H1 (cell line): ENCODE measurements around the gene PIGA.

Experiments
- BACH1 ChIP-seq: IDR thresholded peaks from 2 replicates; pipeline ENCODE4 v1.6.1; 2012; ENCODE audit warnings: low read length, improper control_type of control experiment
- CEBPB ChIP-seq: IDR thresholded peaks from 2 replicates; pipeline ENCODE4 v1.6.1; 2012; ENCODE audit warnings: low read depth, low read length
- EP300 ChIP-seq, 2 experiments: IDR thresholded peaks; 1 replicate in 1 of 2; 2 replicates in 1 of 2; pipeline ENCODE4 v1.6.1; 2011 to 2012; ENCODE audit warnings: low read depth in 2 of 2, low read length in 2 of 2, mild to moderate bottlenecking in 2 of 2, borderline replicate concordance in 1 of 2, inconsistent platforms in 1 of 2, moderate library complexity in 1 of 2
- EZH2 ChIP-seq: fragments of 200-600 bp; sonication (generic); IDR thresholded peaks from 2 replicates; pipeline ENCODE4 v1.7.1; 2012; ENCODE audit warnings: low read depth, mild to moderate bottlenecking, moderate library complexity, low read length, inconsistent platforms; ENCODE audit not compliant: severe bottlenecking
- GTF2F1 ChIP-seq: IDR thresholded peaks from 2 replicates; pipeline ENCODE4 v1.6.1; 2012; ENCODE audit warnings: low read depth, low read length, improper control_type of control experiment, borderline replicate concordance
- JUN ChIP-seq: IDR thresholded peaks from 2 replicates; pipeline ENCODE4 v1.6.1; 2011; ENCODE audit warnings: low read depth, mild to moderate bottlenecking, improper control_type of control experiment, low read length
- JUND ChIP-seq: IDR thresholded peaks from 2 replicates; pipeline ENCODE4 v1.6.1; 2011; ENCODE audit warnings: mild to moderate bottlenecking, improper control_type of control experiment, low read length
- RBBP5 ChIP-seq: IDR thresholded peaks from 2 replicates; pipeline ENCODE4 v1.7.1; 2012; ENCODE audit warnings: low read depth, mild to moderate bottlenecking, inconsistent platforms, low read length, moderate library complexity, borderline replicate concordance
- RNF2 ChIP-seq: fragments of 200-900, 300-1000 bp; sonication (generic); IDR thresholded peaks from 2 replicates; pipeline ENCODE4 v1.7.1; 2016; ENCODE audit warnings: borderline replicate concordance, low read depth, mild to moderate bottlenecking, antibody characterized with exemption, low read length; ENCODE audit not compliant: poor library complexity, severe bottlenecking; ENCODE audit errors: missing control alignments
- SIN3A ChIP-seq, 2 experiments: IDR thresholded peaks in 1 of 2; conservative IDR thresholded peaks in 1 of 2; 2 replicates each; pipeline ENCODE4 v1.6.1; 2011 to 2012; ENCODE audit warnings: low read length in 2 of 2, improper control_type of control experiment in 1 of 2, low read depth in 1 of 2, mild to moderate bottlenecking in 1 of 2
- SRF ChIP-seq: IDR thresholded peaks from 2 replicates; pipeline ENCODE4 v1.6.1; 2011; ENCODE audit warnings: mild to moderate bottlenecking, low read depth, low read length, moderate library complexity
- TAF1 ChIP-seq: IDR thresholded peaks from 2 replicates; pipeline ENCODE4 v1.6.1; 2011; ENCODE audit warnings: mild to moderate bottlenecking, low read depth, low read length
- ZNF274 ChIP-seq: IDR thresholded peaks from 2 replicates; pipeline ENCODE4 v1.7.0; 2012; ENCODE audit warnings: low read length, borderline replicate concordance; ENCODE audit errors: extremely low read depth
- TF ChIP-seq, protein P1 (sequence below), 3 experiments: IDR thresholded peaks; 1 replicate in 2 of 3; 2 replicates in 1 of 3; pipeline versions ENCODE4 v1.5.1 to v1.6.1; 2011; ENCODE audit warnings: low read length in 3 of 3, mild to moderate bottlenecking in 3 of 3, inconsistent platforms in 2 of 3, low read depth in 1 of 3, moderate library complexity in 1 of 3; ENCODE audit not compliant: insufficient read depth in 1 of 3; ENCODE audit errors: control extremely low read depth in 1 of 3

DNA sequence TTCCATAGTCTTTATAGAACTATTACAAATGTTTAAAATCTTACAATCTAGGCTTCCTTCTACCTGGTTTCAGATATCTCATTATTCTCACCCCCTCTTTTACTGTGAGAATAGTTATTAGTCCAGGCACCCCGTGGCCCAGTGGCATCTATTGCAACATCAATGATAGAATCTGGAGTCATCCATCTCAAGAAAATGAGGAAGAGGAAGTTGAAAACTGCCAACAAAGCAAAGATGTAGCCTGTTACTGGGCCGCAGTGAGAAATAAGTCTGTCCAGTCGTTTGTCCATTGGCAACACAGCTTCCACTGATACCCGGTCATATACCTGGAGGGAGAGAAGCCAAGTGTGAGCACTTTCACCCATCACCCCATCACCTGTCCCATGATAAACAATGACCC lies 13.9 kb downstream of the PIGA start:
- TF ChIP-seq JUN (no peak), EZH2 (no peak), RBBP5 (no peak), EP300 (IDR thresholded peaks at IDR 0.05; ENCODE audit: borderline replicate concordance in 1 of 2, low read depth in 2 of 2, low read length in 2 of 2) (no peak), CEBPB (no peak), SIN3A (conservative IDR thresholded peaks at IDR 0.05 in 1 of 2, IDR thresholded peaks at IDR 0.05 in 1 of 2; ENCODE audit: low read depth in 1 of 2, low read length in 2 of 2) (no peak), TAF1 (no peak), JUND (no peak), ZNF274 (no peak), SRF (no peak), GTF2F1 (no peak), BACH1 (no peak), RNF2 (no peak)
- TF ChIP-seq, protein P1, sequence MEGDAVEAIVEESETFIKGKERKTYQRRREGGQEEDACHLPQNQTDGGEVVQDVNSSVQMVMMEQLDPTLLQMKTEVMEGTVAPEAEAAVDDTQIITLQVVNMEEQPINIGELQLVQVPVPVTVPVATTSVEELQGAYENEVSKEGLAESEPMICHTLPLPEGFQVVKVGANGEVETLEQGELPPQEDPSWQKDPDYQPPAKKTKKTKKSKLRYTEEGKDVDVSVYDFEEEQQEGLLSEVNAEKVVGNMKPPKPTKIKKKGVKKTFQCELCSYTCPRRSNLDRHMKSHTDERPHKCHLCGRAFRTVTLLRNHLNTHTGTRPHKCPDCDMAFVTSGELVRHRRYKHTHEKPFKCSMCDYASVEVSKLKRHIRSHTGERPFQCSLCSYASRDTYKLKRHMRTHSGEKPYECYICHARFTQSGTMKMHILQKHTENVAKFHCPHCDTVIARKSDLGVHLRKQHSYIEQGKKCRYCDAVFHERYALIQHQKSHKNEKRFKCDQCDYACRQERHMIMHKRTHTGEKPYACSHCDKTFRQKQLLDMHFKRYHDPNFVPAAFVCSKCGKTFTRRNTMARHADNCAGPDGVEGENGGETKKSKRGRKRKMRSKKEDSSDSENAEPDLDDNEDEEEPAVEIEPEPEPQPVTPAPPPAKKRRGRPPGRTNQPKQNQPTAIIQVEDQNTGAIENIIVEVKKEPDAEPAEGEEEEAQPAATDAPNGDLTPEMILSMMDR (IDR thresholded peaks at IDR 0.05; ENCODE audit: control extremely low read depth in 1 of 3, insufficient read depth in 1 of 3, low read depth in 1 of 3, low read length in 3 of 3): no peak
